ENCODE results near the gene KCNA2. TPM values are rescaled to one million over a fixed set of nuclear protein-coding genes. Genes with fewer than 3 reads are reported as not detected.

The KCNA2 gene
- total RNA-seq, 4 donors from 2014 or later = 0.31 to 2.9 (median 1.0) TPM

- Histone ChIP-seq H3K27ac (no peak overlapping the region), H3K36me3 (no peaks in the 10 kb centered on the region), H3K9me3 (no peaks in the 10 kb centered on the region), H3K27me3 (peaks cover 13 to 32% (median 16%) of the 10 kb centered on the region in 3 donors), H3K4me3 (no peak overlapping the region), H3K4me1 (no peaks in the 10 kb centered on the region)
- intact Hi-C loops (cut with DNase I; ENCODE audit: low total_unique reads) (loop anchor here (5.0 kb wide), 2 partner anchors 149 to 164 kb away; no protein-coding TSS in a partner anchor), in situ Hi-C loops (cut with MboI; ENCODE audit: low sequenced_read_pairs in 4 of 4) (loop anchor here in 1 of 4 donors (10.0 kb wide), 1 partner anchor 64 kb away; no protein-coding TSS in a partner anchor)
- TF ChIP-seq, protein P1, sequence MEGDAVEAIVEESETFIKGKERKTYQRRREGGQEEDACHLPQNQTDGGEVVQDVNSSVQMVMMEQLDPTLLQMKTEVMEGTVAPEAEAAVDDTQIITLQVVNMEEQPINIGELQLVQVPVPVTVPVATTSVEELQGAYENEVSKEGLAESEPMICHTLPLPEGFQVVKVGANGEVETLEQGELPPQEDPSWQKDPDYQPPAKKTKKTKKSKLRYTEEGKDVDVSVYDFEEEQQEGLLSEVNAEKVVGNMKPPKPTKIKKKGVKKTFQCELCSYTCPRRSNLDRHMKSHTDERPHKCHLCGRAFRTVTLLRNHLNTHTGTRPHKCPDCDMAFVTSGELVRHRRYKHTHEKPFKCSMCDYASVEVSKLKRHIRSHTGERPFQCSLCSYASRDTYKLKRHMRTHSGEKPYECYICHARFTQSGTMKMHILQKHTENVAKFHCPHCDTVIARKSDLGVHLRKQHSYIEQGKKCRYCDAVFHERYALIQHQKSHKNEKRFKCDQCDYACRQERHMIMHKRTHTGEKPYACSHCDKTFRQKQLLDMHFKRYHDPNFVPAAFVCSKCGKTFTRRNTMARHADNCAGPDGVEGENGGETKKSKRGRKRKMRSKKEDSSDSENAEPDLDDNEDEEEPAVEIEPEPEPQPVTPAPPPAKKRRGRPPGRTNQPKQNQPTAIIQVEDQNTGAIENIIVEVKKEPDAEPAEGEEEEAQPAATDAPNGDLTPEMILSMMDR (IDR thresholded peaks at IDR 0.05 in 4 of 5, conservative IDR thresholded peaks at IDR 0.05 in 1 of 5) = no peak
- no peak for TF ChIP-seq POLR2A (IDR thresholded peaks at IDR 0.05)
- no peak for ATAC-seq
- no peak for DNase-seq
These were observed 12.5 kb upstream of the KCNA2 start for GRCh38 chr1:110618668-110619067.

DNA sequence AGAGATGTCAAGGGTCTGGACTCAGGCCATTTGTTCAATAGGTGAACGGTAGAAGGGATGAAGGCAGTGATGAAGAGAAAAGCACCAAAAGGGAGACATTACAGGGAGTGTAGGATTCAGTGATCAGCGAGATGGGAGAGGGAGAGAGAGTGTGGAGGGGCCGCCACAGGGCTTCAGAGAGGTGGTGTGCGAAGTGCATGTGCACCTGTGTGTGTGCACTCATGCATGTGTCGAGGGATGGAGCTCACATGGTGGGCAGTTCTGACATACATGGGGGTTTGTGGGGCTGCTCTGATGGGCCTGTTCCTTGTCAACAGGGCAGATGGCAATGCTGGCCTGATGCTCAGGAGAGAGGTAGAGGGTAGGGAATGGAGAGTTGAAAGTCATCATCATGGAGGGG lies 11.4 kb upstream of the KCNA2 start:
- Histone ChIP-seq H3K4me1 (no peaks in the 10 kb centered on the region), H3K4me3 (no peak overlapping the region), H3K27me3 (peaks cover 13 to 32% (median 16%) of the 10 kb centered on the region in 3 donors), H3K27ac (no peak overlapping the region), H3K9me3 (no peaks in the 10 kb centered on the region), H3K36me3 (no peaks in the 10 kb centered on the region)
- TF ChIP-seq, protein P1 (IDR thresholded peaks at IDR 0.05 in 4 of 5, conservative IDR thresholded peaks at IDR 0.05 in 1 of 5) = no peak
- TF ChIP-seq POLR2A (IDR thresholded peaks at IDR 0.05) = no peak
- no peak for DNase-seq
- intact Hi-C loops (cut with DNase I; ENCODE audit: low total_unique reads) = loop anchor here (5.0 kb wide), 2 partner anchors 150 to 165 kb away; no protein-coding TSS in a partner anchor
- no peak for ATAC-seq
- in situ Hi-C loops (cut with MboI; ENCODE audit: low sequenced_read_pairs in 4 of 4) = loop anchor here in 1 of 4 donors (10.0 kb wide), 1 partner anchor 63 kb away; no protein-coding TSS in a partner anchor

DNA sequence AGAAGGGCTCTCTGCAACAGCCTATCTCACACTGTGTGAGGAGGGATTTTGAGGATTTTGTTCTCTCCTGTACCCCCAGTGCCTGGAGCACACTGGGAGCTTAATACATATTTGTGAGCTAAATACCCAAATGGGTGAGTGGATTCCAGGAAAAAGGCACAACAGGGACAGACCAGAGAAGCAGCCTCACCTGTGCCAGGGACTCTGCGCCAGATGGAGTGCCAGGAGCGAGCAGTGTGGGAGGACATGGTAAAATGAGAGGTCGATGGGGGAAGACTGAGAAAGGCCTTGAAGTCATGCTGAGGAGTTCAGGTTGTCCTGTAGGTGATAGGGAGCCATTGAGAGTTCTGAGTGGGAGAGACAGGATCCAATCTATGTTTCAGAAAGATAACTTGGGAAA lies 11.0 kb upstream of the KCNA2 start:
- intact Hi-C loops (cut with DNase I; ENCODE audit: low total_unique reads) (loop anchor here (5.0 kb wide), 2 partner anchors 150 to 165 kb away; no protein-coding TSS in a partner anchor), in situ Hi-C loops (cut with MboI; ENCODE audit: low sequenced_read_pairs in 4 of 4) (loop anchor here in 1 of 4 donors (10.0 kb wide), 1 partner anchor 62 kb away; no protein-coding TSS in a partner anchor)
- Histone ChIP-seq H3K27ac (no peak overlapping the region), H3K27me3 (peaks cover 13 to 32% (median 16%) of the 10 kb centered on the region in 3 donors), H3K9me3 (no peaks in the 10 kb centered on the region), H3K4me3 (no peak overlapping the region), H3K36me3 (no peaks in the 10 kb centered on the region), H3K4me1 (no peaks in the 10 kb centered on the region)
- DNase-seq = no peak
- ATAC-seq = no peak
- TF ChIP-seq, protein P1 (IDR thresholded peaks at IDR 0.05 in 4 of 5, conservative IDR thresholded peaks at IDR 0.05 in 1 of 5) = no peak
- TF ChIP-seq POLR2A (IDR thresholded peaks at IDR 0.05) = no peak

DNA sequence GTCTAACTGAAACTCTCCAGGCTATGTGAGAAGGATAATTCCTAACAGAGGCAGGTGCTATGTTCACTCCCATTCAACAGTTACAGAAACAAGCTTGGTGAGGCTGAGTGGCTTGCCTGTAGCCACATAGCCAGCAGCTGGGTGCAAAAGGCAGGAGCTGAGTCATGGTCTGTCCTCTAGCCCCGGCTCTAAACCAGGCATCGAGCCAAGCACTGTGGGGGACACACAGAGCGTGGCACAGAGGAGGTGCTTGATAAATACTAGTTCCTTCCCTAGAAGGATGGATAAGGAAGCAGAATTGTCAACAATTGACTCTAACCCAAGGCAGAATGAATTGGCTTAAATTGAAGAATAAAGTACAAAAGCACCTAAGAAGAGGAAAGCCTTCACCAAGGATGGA lies 10.4 kb upstream of the KCNA2 start:
- Histone ChIP-seq H3K36me3 (no peaks in the 10 kb centered on the region), H3K27me3 (peaks cover 13 to 32% (median 16%) of the 10 kb centered on the region in 3 donors), H3K27ac (no peak overlapping the region), H3K9me3 (no peaks in the 10 kb centered on the region), H3K4me3 (no peak overlapping the region), H3K4me1 (no peaks in the 10 kb centered on the region)
- no peak for ATAC-seq
- in situ Hi-C loops (cut with MboI; ENCODE audit: low sequenced_read_pairs in 4 of 4) (loop anchor here in 1 of 4 donors (10.0 kb wide), 1 partner anchor 62 kb away; no protein-coding TSS in a partner anchor), intact Hi-C loops (cut with DNase I; ENCODE audit: low total_unique reads) (loop anchor here (5.0 kb wide), 2 partner anchors 151 to 166 kb away; no protein-coding TSS in a partner anchor)
- DNase-seq = no peak
- no peak for TF ChIP-seq POLR2A (IDR thresholded peaks at IDR 0.05)
- TF ChIP-seq, protein P1 (IDR thresholded peaks at IDR 0.05 in 4 of 5, conservative IDR thresholded peaks at IDR 0.05 in 1 of 5) = no peak

All from gastrocnemius medialis (tissue), 4 donors.